GM18868 (cell line): Measurements from ENCODE around the gene EPHX1.
"Not testable (repeated sequence)": the region's sequence is repeated elsewhere in the genome, so short reads cannot be mapped to it uniquely, and the experiment has no call there.

Experiments
- ATAC-seq: cut with Tn5 transposase; IDR thresholded peaks from one replicate; pipeline ENCODE4 v1.9.1; 2021; ENCODE audit warnings: mild to moderate bottlenecking, moderate library complexity; ENCODE audit not compliant: unreplicated experiment

Gene EPHX1

DNA sequence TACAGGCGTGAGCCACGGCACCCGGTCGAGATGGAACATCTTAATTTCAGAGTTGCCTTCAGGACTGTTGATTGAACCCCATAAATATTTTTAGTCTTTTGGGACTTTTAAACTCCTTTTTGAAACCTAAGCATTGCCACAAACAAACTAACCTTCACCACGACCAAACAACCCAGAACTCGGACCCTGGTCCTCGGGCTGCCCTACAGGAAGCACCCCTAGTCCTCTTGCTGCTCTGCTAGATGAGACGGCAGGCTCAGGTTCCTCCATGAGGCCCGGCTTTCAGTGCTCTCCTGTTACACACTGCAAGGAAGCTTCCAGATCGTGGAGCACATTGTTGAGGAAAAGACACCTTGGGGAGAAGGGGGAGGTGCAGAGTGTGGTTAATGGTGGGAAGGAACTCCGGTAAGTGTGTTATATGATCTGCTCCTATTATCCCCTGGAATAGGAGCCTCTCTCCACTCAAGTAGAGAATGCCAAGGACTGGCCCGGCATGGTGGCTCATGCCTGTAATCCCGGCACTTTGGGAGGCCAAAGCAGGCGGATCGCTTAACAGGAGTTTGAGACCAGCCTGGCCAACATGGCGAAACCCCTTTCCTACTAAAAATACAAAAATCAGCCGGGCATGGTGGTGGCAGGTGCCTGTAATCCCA lies 5.7 kb downstream of the EPHX1 start:
- ATAC-seq = no peak

DNA sequence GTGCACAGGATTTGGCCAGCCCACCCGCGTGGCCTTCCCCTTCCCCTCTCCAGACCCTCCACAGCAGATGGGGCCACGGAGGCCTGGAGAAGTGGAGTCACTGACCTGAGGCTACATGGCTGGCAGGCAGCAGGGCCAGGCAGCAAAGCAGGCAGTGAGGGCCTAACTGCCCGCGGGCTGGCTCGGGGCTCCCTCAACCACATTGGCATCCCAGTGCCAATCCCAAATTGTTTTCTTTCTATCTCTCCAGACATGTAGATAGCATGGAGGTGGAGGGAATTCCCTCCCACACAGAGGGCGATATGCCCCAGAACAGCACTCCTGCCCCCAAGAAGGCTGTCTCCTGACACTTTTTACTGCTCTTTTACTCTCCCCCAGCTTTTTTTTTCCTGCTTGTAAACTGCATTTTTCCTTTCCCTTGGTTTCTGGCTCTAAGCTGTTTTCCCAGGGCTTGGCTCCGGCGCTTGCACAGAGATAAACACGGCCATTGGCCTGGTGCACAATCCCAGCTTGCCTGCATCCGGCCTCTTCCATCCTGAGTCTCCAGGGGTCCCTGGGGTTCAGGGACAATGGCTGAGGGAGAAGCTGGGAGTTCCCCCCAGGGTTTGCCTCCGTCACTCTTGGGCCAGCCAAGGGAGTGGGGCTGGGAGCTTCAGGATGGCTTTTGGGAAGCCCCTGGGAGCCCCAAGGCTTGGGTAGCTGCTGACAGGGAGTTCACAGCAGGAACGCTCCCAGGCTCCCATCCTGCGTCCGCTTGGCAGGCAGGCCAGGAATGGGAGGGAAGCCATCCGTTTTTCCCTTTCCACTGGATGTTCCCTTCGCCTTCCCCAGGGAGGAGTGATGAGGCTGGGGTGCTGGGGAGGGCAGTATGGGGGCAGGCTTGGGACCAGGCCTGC lies 7.0 kb downstream of the EPHX1 start:
- ATAC-seq = no peak

GRCh38 chr1:225817611-225818061 lies 7.7 kb downstream of the EPHX1 start:
- no peak for ATAC-seq

DNA sequence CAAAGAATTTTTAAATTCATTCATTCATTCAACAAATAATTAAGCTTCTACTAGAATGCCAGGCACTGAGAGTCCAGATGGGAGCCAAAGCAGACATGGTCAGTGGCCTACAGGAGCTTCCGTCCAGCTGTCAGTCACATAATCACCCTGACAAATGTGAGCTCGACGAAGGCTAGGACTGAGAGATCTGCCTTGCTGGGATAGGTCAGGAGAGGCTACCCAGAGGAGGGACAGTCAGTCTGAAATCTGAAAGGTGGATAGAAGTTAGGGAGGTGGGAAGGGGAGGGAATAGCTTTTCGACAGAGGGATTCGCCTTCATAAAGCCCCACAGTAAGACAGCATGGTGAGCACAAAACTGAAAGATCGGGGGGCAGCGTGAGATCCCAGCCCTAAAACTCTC lies 8.3 kb downstream of the EPHX1 start:
- ATAC-seq = no peak

GRCh38 chr1:225819346-225820192 lies 9.6 kb downstream of the EPHX1 start:
- ATAC-seq = no peak

DNA sequence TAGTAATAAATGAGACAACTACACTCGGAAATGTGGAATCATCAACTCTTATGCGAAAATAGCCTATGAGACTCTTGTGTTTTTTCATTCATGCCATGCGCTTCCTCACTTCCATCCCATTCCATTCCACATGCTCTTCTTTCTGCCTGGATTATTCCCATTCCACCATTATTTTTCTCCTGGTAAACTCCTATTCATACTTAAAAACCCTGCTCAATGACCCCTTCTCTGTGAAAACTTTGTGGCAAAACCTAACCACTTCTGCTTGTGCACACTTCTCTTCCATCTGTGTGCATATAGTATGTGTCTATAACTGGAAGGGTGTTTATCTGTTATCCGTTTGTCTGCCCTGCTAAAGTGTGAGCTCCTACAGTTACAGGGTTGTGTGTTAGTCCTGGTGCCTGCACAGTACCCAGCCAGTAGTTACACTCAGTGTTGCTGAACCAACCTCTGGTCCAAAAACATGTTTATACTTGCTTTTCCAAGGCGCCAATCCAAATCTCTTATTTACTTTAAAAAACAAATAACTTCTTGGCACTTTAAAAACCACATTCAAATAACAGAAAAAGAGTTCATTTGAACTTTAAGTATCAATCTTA lies 10.7 kb downstream of the EPHX1 start:
- ATAC-seq = no peak

GRCh38 chr1:225822655-225823403 lies 12.9 kb downstream of the EPHX1 start:
- no peak for ATAC-seq

GRCh38 chr1:225823811-225824261 lies 13.9 kb downstream of the EPHX1 start:
- no peak for ATAC-seq

- no peak for ATAC-seq
Measured at GRCh38 chr1:225824533-225824941, 14.6 kb downstream of the EPHX1 start.

GRCh38 chr1:225825078-225825477 lies 15.2 kb downstream of the EPHX1 start:
- no peak for ATAC-seq

DNA sequence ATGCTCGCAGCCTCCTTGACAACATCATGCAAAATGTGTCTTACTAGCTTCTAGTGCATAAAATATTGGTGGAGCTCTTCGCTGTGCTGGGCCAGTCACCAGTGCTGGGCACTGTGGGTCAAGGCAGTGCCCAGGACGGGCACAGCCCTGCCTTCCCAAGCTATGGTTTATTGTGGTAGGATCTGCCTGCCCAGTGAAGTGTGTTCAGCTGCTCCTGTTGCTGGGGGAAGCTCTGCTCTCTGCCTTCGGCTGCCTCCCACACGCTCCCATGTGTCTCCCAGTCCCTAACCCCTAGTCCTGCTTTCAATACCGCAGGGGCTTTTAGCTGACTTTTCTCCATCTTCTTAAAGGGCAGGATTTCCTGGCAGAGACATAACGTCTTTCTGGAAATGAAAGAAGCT lies 15.7 kb downstream of the EPHX1 start:
- no peak for ATAC-seq

- ATAC-seq = no peak
Measured at GRCh38 chr1:225827076-225827475, 17.2 kb downstream of the EPHX1 start.

GRCh38 chr1:225828706-225829345 lies 18.9 kb downstream of the EPHX1 start:
- ATAC-seq = no peak

- no peak for ATAC-seq
Measured at GRCh38 chr1:225830841-225831240, 20.9 kb downstream of the EPHX1 start.

DNA sequence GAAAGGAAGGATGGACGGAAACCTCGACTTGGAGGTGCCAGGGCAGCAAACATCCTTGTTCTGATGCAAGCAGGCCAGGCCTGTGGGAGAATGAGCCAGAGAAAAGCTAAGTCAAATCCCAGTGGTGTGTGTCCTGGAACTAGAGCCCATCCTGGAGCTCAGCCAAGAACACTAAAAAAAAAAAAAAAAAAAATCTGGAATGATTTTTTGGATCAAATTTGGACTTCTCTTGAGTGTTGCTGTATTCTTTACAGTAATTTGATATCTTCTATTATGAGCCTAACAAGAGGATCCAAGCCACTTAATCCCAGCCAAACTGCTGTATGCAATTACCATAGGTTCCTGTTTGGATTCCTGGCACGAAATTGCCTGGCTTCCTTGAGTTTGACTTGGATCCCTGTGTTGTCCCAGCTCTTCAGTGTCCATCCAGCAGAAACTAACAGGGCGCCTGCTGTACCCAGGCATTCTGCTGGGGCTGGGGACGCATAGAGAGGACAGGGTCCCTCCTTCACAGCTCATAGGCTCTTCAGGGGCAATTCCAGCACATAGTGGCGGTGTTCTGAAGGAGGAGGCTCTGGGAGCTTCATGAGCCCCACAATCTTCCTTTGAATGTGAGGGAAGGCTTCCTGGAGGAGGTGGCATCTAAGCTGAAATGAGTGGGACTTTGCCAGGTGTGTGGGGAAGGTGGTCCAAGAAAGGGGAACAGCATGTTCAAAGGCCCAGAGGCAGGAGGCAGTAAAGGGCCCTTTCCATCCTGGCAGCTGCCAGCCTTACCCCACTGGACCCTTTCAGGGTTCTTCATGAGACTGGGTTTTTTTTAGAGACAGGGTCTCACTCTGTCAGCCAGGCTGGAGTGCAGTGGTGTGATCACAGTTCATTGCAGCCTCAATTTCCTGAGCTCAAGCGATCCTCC lies 24.7 kb downstream of the EPHX1 start:
- no peak for ATAC-seq

DNA sequence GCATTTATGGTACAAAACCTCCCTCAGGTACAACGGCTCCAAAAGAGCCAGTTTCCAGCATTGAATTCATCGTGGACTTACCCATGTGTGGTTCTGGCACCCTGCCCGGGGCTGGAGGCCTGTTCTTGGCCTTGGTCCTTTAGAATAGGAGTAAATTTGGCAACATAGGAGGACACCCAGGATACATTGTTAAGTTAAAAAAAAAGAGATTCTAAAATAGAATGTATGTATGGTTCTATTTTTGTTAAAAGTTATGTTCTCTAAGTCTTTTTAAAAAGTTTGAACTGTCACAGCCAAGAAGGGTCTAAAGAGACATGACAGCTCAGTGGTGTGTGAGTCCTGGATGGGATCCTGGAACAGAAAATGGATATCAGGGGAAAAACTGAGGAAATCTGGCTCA lies 25.9 kb downstream of the EPHX1 start:
- no peak for ATAC-seq

DNA sequence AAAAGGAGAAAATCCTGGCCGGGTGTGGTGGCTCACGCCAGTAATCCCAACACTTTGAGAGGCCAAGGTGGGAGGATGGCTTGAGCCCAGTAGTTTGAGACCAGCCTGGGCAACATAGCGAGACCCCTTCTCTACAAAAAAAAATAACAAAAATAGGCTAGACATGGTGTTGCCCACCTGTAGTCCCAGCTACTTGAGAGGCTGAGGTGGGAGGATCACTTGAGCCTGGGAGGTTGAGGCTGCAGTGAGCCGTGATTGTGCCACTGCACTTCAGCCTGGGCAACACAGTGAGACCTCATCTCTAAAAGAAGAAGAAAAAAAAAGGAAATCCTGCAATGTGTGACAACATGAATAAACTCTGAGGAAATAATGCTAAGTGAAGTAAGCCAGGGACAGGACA lies 26.4 kb downstream of the EPHX1 start:
- not testable (repeated sequence) for ATAC-seq

- no peak for ATAC-seq
Measured at GRCh38 chr1:225838793-225839192, 28.9 kb downstream of the EPHX1 start.

DNA sequence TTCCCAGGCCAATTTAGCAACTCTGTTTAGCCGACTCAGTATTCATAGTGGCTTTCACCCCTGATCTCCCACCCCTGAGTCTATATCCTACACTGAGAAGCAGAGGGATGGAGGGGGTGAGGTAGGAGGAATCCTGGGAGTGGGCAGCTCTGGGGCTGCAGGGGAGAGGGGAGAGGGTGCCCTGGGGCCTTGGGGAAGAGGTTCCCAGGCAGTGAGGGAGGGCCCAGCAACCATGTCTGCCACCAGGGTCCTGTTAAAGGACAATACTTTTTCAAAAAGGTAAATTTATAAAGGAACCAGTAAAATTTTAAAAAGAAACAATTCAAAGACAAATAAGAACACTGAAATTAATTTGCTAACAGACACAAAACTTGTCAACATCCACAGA lies 30.3 kb downstream of the EPHX1 start:
- ATAC-seq = no peak
